K562 treated with DMSO at 1 percent for 4 hours (cell line): ENCODE results near the gene CERK. TPM values are rescaled to one million over a fixed set of nuclear protein-coding genes. Genes with fewer than 3 reads are reported as not detected.

Source experiments
- total RNA-seq: library from RNA; unstranded; fragments of 300-600 nt; gene quantifications from 2 replicates; pipeline ENCODE4 v1.2.3, GENCODE V29; 2022; ENCODE audit not compliant: insufficient read depth

Gene CERK
- 18.2 and 20.3 TPM in 2 replicates for total RNA-seq

GRCh38 chr22:46737976-46738646 is at the start of gene CERK:
CERK (minus strand) TSS chr22:46738252; CDS start chr22:46738148, 104 bp downstream.

GRCh38 chr22:46762238-46763050 is 24.4 kb upstream of the CERK start, which contains the start of gene TBC1D22A:
TBC1D22A (plus strand) TSS chr22:46762650; CDS start chr22:46762787, 137 bp downstream.

Other genes starting within 250 kb of the CERK start
- not detected in 2 replicates for gene CELSR1, start 200.6 kb downstream of the CERK start, total RNA-seq
- 12.0 and 49.0 TPM in 2 replicates for gene GRAMD4, start 117.9 kb downstream of the CERK start, total RNA-seq
- gene TBC1D22A, start 24.4 kb upstream of the CERK start, total RNA-seq: 9.4 and 11.5 TPM in 2 replicates